Osteocyte (in vitro differentiated cells): ENCODE data around the gene CAMK1D. TPM values are rescaled to one million over a fixed set of nuclear protein-coding genes. Genes with fewer than 3 reads are reported as not detected.
A peak's percentile ranks its signal among the peaks of the same experiment; 100 is the strongest.

Source experiments
- DNase-seq: peaks from one replicate; pipeline ENCODE4 v3.0.0; 2021; ENCODE audit warnings: mixed read lengths; ENCODE audit not compliant: unreplicated experiment; ENCODE audit errors: extremely low spot score
- H3K27ac Mint-ChIP-seq: one replicate; pipeline ENCODE4 v1.8.0; 2021; ENCODE audit warnings: mild to moderate bottlenecking, mixed read lengths; ENCODE audit not compliant: unreplicated experiment
- H3K27me3 Mint-ChIP-seq: one replicate; pipeline ENCODE4 v1.8.0; 2021; ENCODE audit warnings: mixed read lengths; ENCODE audit not compliant: unreplicated experiment
- H3K36me3 Mint-ChIP-seq: one replicate; pipeline ENCODE4 v1.8.0; 2021; ENCODE audit warnings: mixed read lengths; ENCODE audit not compliant: unreplicated experiment
- H3K4me1 Mint-ChIP-seq: one replicate; pipeline ENCODE4 v1.8.0; 2021; ENCODE audit warnings: mixed read lengths; ENCODE audit not compliant: unreplicated experiment
- H3K4me3 Mint-ChIP-seq: one replicate; pipeline ENCODE4 v1.8.0; 2021; ENCODE audit warnings: mild to moderate bottlenecking, moderate library complexity, mixed read lengths; ENCODE audit not compliant: unreplicated experiment
- H3K9me3 Mint-ChIP-seq: one replicate; pipeline ENCODE4 v1.8.0; 2021; ENCODE audit warnings: mixed read lengths; ENCODE audit not compliant: unreplicated experiment
- total RNA-seq: library from RNA; stranded (reverse); gene quantifications from 2 replicates; pipeline ENCODE4 v1.2.1, GENCODE V29; 2021
- TF ChIP-seq, protein P1 (sequence below): fragments of 200-600 bp; sonication (generic); IDR thresholded peaks from 2 replicates; pipeline ENCODE4 v1.5.0; 2021; ENCODE audit warnings: antibody characterized with exemption, mild to moderate bottlenecking, moderate library complexity

Gene CAMK1D
- total RNA-seq, 1 donor from 2014 or later, result 13.7 TPM

DNA sequence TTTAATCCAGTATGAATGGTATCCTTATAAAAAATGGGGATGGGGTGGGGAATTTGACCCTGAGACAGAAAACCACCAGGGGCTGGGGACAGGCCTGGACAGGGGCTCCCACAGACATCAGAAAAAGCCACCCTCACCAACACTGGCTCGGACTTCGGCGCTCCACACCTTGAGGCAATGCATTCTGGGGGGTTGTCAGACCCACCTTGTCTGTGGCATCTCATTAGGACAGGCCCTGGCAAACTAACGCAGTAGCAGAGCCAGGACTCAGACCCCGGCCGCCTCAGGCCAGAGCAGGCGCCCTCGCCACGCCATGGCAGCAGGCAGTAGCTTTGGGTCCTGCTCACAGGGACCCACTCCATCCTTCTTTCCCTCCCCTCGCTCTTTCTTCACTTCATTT, 492.1 kb downstream of the CAMK1D start:
- no peaks in the 10 kb centered on the region for H3K9me3 Mint-ChIP-seq
- H3K4me1 Mint-ChIP-seq, result peaks cover 36% of the 10 kb centered on the region
- H3K4me3 Mint-ChIP-seq, result no peak overlapping the region
- no peak overlapping the region for H3K27ac Mint-ChIP-seq
- H3K36me3 Mint-ChIP-seq, result no peaks in the 10 kb centered on the region
- DNase-seq, result no peak
- no peaks in the 10 kb centered on the region for H3K27me3 Mint-ChIP-seq
- TF ChIP-seq, protein P1, sequence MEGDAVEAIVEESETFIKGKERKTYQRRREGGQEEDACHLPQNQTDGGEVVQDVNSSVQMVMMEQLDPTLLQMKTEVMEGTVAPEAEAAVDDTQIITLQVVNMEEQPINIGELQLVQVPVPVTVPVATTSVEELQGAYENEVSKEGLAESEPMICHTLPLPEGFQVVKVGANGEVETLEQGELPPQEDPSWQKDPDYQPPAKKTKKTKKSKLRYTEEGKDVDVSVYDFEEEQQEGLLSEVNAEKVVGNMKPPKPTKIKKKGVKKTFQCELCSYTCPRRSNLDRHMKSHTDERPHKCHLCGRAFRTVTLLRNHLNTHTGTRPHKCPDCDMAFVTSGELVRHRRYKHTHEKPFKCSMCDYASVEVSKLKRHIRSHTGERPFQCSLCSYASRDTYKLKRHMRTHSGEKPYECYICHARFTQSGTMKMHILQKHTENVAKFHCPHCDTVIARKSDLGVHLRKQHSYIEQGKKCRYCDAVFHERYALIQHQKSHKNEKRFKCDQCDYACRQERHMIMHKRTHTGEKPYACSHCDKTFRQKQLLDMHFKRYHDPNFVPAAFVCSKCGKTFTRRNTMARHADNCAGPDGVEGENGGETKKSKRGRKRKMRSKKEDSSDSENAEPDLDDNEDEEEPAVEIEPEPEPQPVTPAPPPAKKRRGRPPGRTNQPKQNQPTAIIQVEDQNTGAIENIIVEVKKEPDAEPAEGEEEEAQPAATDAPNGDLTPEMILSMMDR, result no peak

DNA sequence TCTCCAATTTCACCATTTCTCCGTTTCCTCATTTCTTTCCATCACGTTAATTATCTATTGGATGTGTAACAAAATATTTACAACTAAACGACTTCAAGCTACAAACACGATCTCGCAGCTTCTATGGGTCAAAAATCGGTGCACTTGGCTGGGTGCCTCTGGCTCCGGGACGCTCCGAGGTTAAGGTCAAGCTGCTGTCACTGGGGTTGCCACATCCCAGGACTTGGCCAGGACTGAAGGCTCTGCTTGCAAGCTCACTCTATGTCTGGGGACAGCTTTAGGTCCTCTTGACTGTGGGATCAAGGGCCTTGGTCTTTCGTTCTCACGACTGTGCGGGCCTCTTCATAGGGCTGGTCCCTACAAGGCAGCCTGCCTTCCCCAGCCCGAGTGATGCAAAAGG, 492.5 kb downstream of the CAMK1D start:
- Mint-ChIP-seq H3K27me3 (no peaks in the 10 kb centered on the region), H3K4me3 (no peak overlapping the region), H3K9me3 (no peaks in the 10 kb centered on the region), H3K36me3 (no peaks in the 10 kb centered on the region), H3K4me1 (peaks cover 36% of the 10 kb centered on the region), H3K27ac (no peak overlapping the region)
- TF ChIP-seq, protein P1, result no peak
- no peak for DNase-seq

DNA sequence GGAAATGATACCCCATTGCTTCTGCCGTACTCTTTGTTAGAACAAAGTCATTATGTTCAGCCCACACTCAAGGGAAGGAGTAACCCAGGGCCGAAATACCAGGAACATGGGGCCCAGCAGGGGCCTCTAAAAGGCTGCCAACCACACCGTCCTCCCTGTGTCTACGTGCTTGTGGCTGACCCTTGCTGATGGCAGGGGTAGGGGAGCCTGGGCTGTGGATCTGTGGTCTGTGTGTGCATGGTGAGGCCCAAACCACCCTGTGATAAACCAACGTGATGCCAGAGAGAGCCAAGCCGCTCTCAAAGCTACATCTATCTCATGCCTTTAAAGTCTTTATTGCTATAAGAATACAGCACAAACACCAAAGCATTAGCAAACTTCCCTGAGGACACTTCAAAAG, 493.0 kb downstream of the CAMK1D start:
- Mint-ChIP-seq H3K9me3 (no peaks in the 10 kb centered on the region), H3K4me1 (peaks cover 36% of the 10 kb centered on the region), H3K36me3 (no peaks in the 10 kb centered on the region), H3K27ac (peak overlapping the region; percentile 47), H3K27me3 (no peaks in the 10 kb centered on the region), H3K4me3 (no peak overlapping the region)
- DNase-seq, result no peak
- TF ChIP-seq, protein P1, result no peak

DNA sequence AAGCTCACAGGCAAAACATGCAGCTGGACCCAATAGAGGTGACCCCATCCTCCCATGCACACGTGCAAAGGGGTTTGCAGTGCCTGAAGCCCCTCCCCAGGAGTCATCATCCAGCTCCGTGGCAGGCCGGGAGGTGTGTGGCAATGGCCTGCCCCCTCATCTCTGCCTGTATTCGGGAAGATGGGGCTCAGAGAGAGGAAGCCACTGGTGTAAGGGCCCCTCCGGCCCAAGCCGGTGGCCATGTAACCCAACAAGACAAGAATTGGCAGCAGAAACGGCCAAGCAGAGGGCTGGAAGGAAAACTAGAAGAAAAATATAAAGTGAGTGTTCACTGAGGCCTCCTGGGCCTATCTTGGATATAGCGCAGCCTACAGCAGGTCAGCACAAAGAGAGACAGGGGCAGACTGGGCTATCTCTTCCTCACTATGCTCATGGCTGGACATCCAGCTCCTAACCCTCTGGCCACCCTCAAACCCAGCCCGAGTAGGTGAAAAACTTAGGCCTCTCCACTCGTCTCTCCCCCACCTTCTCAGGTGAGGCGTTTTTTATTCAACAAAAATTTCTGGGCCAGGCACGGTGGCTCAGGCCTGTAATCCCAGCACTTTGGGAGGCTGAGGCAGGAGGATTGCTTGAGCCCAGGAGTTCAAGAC, 494.1 kb downstream of the CAMK1D start:
- Mint-ChIP-seq H3K27me3 (no peaks in the 10 kb centered on the region), H3K4me1 (peaks cover 36% of the 10 kb centered on the region), H3K36me3 (no peaks in the 10 kb centered on the region), H3K4me3 (no peak overlapping the region), H3K27ac (peak overlapping the region; percentile 96), H3K9me3 (no peaks in the 10 kb centered on the region)
- TF ChIP-seq, protein P1, result no peak
- DNase-seq, result peak; percentile 56

DNA sequence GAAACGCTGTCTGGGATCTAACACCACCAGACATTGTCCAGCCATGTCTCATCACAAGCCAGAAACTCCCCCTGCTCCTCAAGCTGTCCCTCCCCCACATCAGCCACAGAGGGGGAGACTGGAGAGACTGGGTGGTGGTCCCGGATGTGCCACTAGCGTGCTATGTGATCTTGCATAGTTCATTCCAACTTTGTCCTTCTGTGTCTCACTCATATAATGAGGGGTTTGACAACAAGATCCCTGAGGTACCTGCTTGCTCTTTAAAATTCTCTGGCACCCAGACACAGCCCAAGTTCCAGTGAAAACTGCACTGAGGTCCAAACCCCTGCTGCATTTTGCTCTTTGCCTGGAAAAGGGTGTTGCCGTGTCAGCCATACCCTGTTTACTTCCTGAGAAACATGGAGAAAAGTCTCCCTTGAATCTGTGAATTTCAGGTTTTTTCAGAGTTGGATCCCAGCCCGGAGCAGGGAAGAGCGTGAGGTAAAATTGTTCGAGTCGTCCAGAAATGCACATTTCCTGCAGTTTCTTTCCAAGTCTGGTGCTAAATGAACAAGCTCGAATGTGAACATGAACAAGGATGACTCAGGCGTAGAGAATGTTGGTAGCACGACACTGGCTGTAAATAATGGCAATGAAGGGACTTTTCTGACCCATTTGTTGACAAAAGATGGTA, 495.6 kb downstream of the CAMK1D start:
- TF ChIP-seq, protein P1, result no peak
- DNase-seq, result no peak
- Mint-ChIP-seq H3K4me1 (peaks cover 36% of the 10 kb centered on the region), H3K36me3 (no peaks in the 10 kb centered on the region), H3K9me3 (no peaks in the 10 kb centered on the region), H3K27me3 (no peaks in the 10 kb centered on the region), H3K4me3 (peak overlapping the region; percentile 46), H3K27ac (peak overlapping the region; percentile 96)
